RCC 7860 (cell line): ENCODE data around the gene HTR3B.
"Not testable (repeated sequence)": the region's sequence is repeated elsewhere in the genome, so short reads cannot be mapped to it uniquely, and the experiment has no call there.

Source experiments
- DNase-seq: peaks from one replicate; pipeline ENCODE4 v3.0.0-alpha.2; 2015; ENCODE audit warnings: low spot score
- FAIRE-seq: peaks from 2 replicates; lab custom pipeline; 2012; peaks lifted over from hg19 to GRCh38; lab: Jason Lieb, UNC

HTR3B gene

GRCh38 chr11:113904379-113905101 lies at the start of gene HTR3B:
TSS of gene HTR3B (plus strand) at chr11:113904796. CDS start at chr11:113904934, 138 bp downstream.
- no peak for FAIRE-seq

GRCh38 chr11:113855803-113856202 lies 48.8 kb upstream of the HTR3B start:
- DNase-seq: no peak
- no peak for FAIRE-seq

More at GRCh38 chr11:113904379-113905101, at the start of gene HTR3B:
- no peak for DNase-seq

GRCh38 chr11:113856966-113857759 lies 47.4 kb upstream of the HTR3B start:
- DNase-seq (no peak), FAIRE-seq (no peak)

GRCh38 chr11:113859665-113860064 lies 44.9 kb upstream of the HTR3B start:
- no peak for FAIRE-seq
- DNase-seq: no peak

GRCh38 chr11:113862435-113862834 lies 42.2 kb upstream of the HTR3B start:
- FAIRE-seq (no peak), DNase-seq (no peak)

GRCh38 chr11:113864410-113864809 lies 40.2 kb upstream of the HTR3B start:
- DNase-seq (no peak), FAIRE-seq (no peak)

DNA sequence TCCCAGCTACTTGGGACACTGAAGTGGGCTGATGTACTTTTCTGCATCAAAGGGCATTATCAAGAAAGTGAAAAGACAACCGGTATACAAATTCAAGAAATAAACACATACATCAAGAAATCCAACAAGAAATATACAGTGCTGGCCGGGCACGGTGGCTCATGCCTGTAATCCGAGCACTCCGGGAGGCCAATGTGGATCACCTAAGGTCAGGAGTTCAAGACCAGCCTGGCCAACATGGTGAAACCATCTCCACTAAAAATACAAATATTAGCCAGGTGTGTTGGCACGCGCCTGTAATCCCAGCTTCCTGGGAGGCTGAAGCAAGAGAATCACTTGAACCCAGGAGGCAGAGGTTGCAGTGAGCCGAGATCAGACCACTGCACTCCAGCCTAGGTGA lies 38.7 kb upstream of the HTR3B start:
- FAIRE-seq (no peak), DNase-seq (no peak)

DNA sequence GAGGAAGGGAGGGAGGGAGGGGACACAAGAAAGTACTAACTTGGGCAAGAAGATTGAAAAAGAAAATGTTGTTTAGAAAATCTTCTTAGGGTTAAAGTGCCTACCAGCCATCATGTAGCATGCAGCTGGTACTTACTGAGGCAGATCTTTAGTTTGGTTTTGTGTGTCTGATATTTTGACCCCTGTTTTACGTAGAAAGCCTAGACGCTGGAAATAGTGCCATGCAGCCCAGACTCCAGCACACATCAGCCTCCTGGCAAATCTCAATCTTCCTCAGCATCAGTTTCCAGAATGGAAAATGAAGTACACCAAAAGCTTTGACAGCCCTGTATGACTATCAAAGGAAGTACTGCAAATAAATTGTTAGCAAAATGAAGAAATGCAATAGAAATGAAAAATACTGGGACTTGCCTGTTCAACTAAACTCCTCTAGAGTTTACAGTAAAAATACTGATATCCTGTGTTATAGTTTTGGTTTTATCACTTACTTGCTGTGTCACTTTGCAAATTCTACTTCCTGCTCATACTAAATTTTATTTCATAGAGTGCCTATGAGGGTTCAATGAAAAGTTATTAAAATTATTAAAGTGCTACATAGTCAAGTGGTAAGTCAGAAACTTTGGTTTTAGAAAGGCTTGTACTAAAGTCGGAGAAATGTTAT lies 36.6 kb upstream of the HTR3B start:
- DNase-seq (no peak), FAIRE-seq (no peak)

DNA sequence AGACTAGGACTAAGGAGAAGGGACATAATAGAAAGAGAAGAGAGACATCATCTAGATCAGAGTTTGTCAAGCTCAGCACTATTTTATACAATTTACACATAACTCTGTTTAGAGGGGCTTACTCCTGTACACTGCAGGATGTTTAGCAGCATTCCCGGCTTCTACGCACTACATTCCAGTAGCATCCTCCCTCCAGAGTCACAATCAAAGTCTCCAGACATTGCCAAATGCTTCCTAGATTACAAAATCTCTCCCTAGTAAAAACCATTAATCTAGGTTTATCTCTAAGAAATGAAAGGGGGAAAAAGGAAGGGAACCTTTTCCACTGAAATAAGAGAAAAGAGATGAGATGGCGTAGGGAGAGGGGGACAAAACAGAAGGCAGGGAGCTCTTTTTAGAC lies 33.3 kb upstream of the HTR3B start:
- no peak for FAIRE-seq

DNA sequence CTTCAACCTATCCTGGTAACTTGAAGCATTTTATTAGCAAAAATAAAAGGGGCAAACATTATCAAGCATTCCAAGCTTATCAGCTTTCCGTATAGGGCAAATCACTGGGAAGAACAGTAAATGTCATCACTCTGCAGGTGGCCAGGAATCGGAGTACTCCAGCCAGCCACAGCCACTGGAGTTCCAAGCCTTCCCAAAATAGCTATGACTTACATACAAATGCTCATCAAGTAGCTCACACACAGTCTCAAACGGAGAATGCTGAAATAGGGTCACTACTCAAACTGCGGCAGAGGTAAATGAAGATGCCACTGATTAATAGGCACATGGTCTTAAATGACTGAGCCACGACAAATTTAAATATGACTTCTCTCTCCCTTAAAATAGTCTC lies 31.4 kb upstream of the HTR3B start:
- no peak for DNase-seq
- FAIRE-seq: no peak

More for the DNA sequence above, 33.3 kb upstream of the HTR3B start:
- no peak for DNase-seq

- FAIRE-seq: no peak
These were observed 30.5 kb upstream of the HTR3B start for GRCh38 chr11:113874096-113874495.

GRCh38 chr11:113874581-113875233 lies 29.9 kb upstream of the HTR3B start:
- no peak for DNase-seq
- FAIRE-seq: no peak

More at GRCh38 chr11:113874096-113874495, 30.5 kb upstream of the HTR3B start:
- DNase-seq: no peak

DNA sequence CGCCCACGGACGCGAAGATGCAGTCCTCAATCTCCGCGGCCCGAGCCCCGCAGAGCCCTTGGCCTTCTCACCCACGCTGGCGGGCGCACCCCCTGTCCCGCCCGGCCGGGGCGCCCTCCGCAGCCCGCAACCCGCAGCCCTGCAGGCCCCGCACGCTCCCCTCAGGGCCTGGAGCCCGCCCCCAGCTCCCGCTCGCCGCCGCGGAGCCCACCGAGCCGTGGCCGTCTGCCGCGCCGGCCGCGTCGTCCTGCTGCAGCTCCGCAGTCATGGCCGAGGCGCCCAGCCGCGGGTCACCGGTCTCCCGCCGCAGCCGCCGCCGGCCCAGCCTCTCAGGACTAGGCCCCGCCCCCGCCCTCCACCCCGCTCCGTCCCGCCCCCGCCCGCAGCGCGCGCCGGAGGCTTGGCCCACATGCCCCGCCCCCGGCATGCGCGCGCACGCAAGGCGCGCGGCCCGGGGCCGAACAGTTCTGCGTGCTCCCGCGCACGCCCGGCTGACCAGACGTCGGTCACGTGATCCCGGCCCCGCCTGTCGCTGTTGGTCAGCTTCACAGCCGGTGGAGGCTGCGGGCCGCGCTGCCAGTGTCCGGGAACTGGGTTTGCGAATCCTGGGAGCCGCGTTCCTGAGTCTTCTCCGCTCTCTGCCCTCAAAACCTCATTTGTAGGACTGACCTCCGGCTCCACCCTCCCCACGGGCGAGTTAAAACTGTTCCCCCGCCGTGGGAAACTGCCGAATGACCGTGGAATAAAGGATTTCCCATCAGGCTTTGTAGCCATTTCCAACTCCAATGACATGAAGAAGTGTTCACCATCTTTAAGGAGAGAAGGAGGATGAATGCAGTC lies 29.1 kb upstream of the HTR3B start, which contains the start of gene USP28:
Gene USP28, minus strand, starts transcription at position 339 of the 840 bp plus-strand sequence. Its CDS starts 71 bp downstream, at position 268.
- FAIRE-seq: no peak
- DNase-seq: peak; percentile 83

DNA sequence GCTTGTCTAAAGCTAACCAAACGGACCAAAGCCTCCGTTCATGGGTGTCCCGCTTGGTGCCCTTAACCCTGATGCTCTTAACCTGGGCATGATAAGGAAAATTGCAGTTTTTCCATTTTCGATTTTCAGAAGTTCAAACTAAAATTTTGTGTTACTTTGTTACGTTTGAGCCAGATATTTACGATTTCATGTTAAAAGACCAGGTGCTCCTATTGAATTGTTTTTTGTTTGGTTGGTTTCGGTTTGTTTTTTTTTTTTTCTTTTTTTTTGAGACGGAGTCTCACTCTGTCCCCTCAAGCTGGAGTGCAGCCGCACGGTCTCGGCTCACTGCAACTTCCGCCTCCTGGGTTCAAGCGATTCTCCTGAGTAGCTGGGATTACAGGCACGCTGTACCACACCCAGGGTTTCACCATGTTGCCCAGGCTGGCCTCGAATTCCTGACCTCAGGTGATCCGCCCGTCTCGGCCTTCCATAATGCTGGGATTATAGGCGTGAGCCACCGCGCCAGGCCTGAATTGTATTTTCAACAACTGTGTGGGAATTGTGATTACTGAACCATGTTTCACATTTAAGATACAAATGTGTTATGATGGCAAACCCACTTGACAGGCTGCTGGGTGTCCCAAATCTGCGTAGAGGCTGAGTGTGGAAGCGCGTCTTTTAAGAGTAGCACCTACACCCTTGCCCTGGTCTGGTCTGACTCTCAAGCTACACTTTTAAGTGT lies 28.4 kb upstream of the HTR3B start:
- DNase-seq: no peak
- no peak for FAIRE-seq

GRCh38 chr11:113876798-113877669 lies 27.6 kb upstream of the HTR3B start:
- no peak for FAIRE-seq
- DNase-seq: no peak

- DNase-seq (no peak), FAIRE-seq (no peak)
These were observed 26.9 kb upstream of the HTR3B start for GRCh38 chr11:113877670-113878055.

GRCh38 chr11:113879446-113879845 lies 25.1 kb upstream of the HTR3B start:
- FAIRE-seq, DNase-seq: not testable (repeated sequence)

DNA sequence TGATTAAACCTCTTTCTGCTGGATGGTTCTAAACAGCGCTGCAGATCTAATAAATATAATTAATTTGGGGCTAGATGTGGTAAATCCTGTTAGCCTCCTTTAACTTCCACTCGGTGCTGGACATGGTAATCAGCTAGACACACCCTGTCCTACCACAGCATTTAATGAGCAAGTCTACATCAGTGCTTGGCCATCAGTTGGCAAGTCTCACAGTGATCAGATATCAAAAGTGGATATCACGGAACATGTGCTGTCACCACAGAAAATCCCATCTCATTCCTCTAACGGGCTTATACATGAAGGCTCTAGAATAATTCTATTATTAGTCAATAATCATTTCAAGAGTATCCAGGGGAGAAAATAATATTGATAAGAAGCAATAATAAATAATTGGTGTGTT lies 23.6 kb upstream of the HTR3B start:
- DNase-seq (no peak), FAIRE-seq (no peak)
